HepG2 (cell line): Measurements from ENCODE around the gene BACE1-AS. TPM values are rescaled to one million over a fixed set of nuclear protein-coding genes. Genes with fewer than 3 reads are reported as not detected.

Experiments
- AGO2 ChIP-seq: fragments of 200-400 bp; formaldehyde crosslinking; optimal IDR thresholded peaks from 2 replicates; pipeline ENCODE3; 2017; ENCODE audit warnings: mild to moderate bottlenecking, low read depth, low read length, moderate library complexity
- ARID3A ChIP-seq: IDR thresholded peaks from 2 replicates; pipeline ENCODE4 v1.6.1; 2012; ENCODE audit warnings: low read depth, low read length, improper control_type of control experiment
- CERS6 ChIP-seq: sonication (generic); formaldehyde crosslinking; IDR thresholded peaks from 2 replicates; pipeline ENCODE4 v1.5.0; 2020; ENCODE audit warnings: missing genetic modification reagents
- DDIT3 ChIP-seq: sonication (generic); formaldehyde crosslinking; IDR thresholded peaks from 2 replicates; pipeline ENCODE4 v1.4.0; 2020; ENCODE audit warnings: mild to moderate bottlenecking, missing genetic modification reagents
- DNMT1 ChIP-seq: sonication (generic); formaldehyde crosslinking; IDR thresholded peaks from 2 replicates; pipeline ENCODE4 v1.5.1; 2020; ENCODE audit warnings: mild to moderate bottlenecking, missing genetic modification reagents
- FOXO1 ChIP-seq: sonication (generic); formaldehyde crosslinking; IDR thresholded peaks from 2 replicates; pipeline ENCODE4 v1.4.0; 2020; ENCODE audit warnings: missing genetic modification reagents
- FOXP1 ChIP-seq, 2 experiments: fragments of 450-650 bp in 1 of 2; IDR thresholded peaks; 2 replicates each; pipeline ENCODE4 v1.6.1; 2017 to 2018; ENCODE audit warnings: antibody characterized with exemption in 1 of 2
- HOXA9 ChIP-seq: sonication (generic); formaldehyde crosslinking; IDR thresholded peaks from 2 replicates; pipeline ENCODE4 v1.8.1; 2022; ENCODE audit warnings: missing genetic modification reagents, mild to moderate bottlenecking, moderate library complexity, borderline replicate concordance
- IRF9 ChIP-seq: sonication (generic); formaldehyde crosslinking; IDR thresholded peaks from 2 replicates; pipeline ENCODE4 v1.8.0; 2022; ENCODE audit warnings: missing genetic modification reagents, mild to moderate bottlenecking, borderline replicate concordance
- NFKB2 ChIP-seq: sonication (generic); formaldehyde crosslinking; IDR thresholded peaks from 2 replicates; pipeline ENCODE4 v1.4.0; 2020; ENCODE audit warnings: missing genetic modification reagents, borderline replicate concordance
- ONECUT2 ChIP-seq: sonication (generic); formaldehyde crosslinking; IDR thresholded peaks from 2 replicates; pipeline ENCODE4 v1.4.0; 2020; ENCODE audit warnings: missing genetic modification reagents
- SOX5 ChIP-seq: IDR thresholded peaks from 2 replicates; pipeline ENCODE4 v1.6.1; 2016; ENCODE audit warnings: borderline replicate concordance
- STAG1 ChIP-seq: sonication (generic); formaldehyde crosslinking; IDR thresholded peaks from 2 replicates; pipeline ENCODE4 v1.4.0; 2020; ENCODE audit warnings: missing genetic modification reagents
- TP53 ChIP-seq: sonication (generic); formaldehyde crosslinking; conservative IDR thresholded peaks from 2 replicates; pipeline ENCODE4 v1.4.0; 2020; ENCODE audit warnings: missing genetic modification reagents
- ZBTB4 ChIP-seq: sonication (generic); formaldehyde crosslinking; IDR thresholded peaks from 2 replicates; pipeline ENCODE4 v1.4.0; 2020; ENCODE audit warnings: missing genetic modification reagents, mild to moderate bottlenecking, borderline replicate concordance
- ZMYM4 ChIP-seq: sonication (generic); formaldehyde crosslinking; IDR thresholded peaks from 2 replicates; pipeline ENCODE4 v1.8.1; 2023; ENCODE audit warnings: mild to moderate bottlenecking, missing genetic modification reagents
- ZNF431 ChIP-seq: sonication (generic); formaldehyde crosslinking; IDR thresholded peaks from 2 replicates; pipeline ENCODE4 v1.9.0; 2022; ENCODE audit warnings: missing genetic modification reagents, low read depth, mild to moderate bottlenecking, borderline replicate concordance
- ZNF552 ChIP-seq: sonication (generic); formaldehyde crosslinking; IDR thresholded peaks from 2 replicates; pipeline ENCODE4 v1.9.0; 2022; ENCODE audit warnings: missing genetic modification reagents, mild to moderate bottlenecking, borderline replicate concordance
- ZNF691 ChIP-seq: sonication (generic); formaldehyde crosslinking; IDR thresholded peaks from 2 replicates; pipeline ENCODE4 v1.4.0; 2020; ENCODE audit warnings: missing genetic modification reagents, low read depth, mild to moderate bottlenecking, borderline replicate concordance
- ZNF737 ChIP-seq: sonication (generic); formaldehyde crosslinking; IDR thresholded peaks from 2 replicates; pipeline ENCODE4 v1.5.0; 2020; ENCODE audit warnings: missing genetic modification reagents, mild to moderate bottlenecking, borderline replicate concordance
- ZNF772 ChIP-seq: sonication (generic); formaldehyde crosslinking; IDR thresholded peaks from 2 replicates; pipeline ENCODE4 v1.5.0; 2020; ENCODE audit warnings: mild to moderate bottlenecking, missing genetic modification reagents
- polyA plus RNA-seq, 8 experiments: library from polyadenylated mRNA; depleted of rRNA in 3 of 8; stranded (reverse) in 7 of 8; unstranded in 1 of 8; fragments of >200 nt; fragmentation: Illumina TruSeq in 4 of 8; extraction: Trizol in 4 of 8; gene quantifications; 2 replicates each; pipeline versions ENCODE4 v1.2.1 to v1.2.3, GENCODE V29; 2011 to 2016; ENCODE audit warnings: low read depth in 4 of 8, missing spikeins in 1 of 8, mixed read lengths in 1 of 8; ENCODE audit not compliant: insufficient read depth in 1 of 8
- total RNA-seq, 5 experiments: library from RNA; depleted of rRNA; stranded (reverse); fragments of >200 nt; fragmentation: Illumina TruSeq; extraction: Trizol; gene quantifications; 2 replicates each; pipeline ENCODE4 v1.2.3, GENCODE V29; 2016; ENCODE audit warnings: low read depth in 1 of 5

BACE1-AS gene
- total and polyA plus RNA-seq, 2 of the 13 experiments (the other 11 are each of a cell fraction or from before 2014, with no cell fraction given) = 2.0 to 3.9 TPM

GRCh38 chr11:117319214-117319840 is 28.2 kb downstream of the BACE1-AS start (continued):
- TF ChIP-seq CERS6 = no peak
- TF ChIP-seq ZNF552 = no peak
- TF ChIP-seq FOXP1 (IDR thresholded peaks at IDR 0.05) = no peak; the same call in 1 of the 2 replicates
- peak; percentile 39; the same call in 1 of the 2 replicates for TF ChIP-seq FOXP1 (CRISPR knock-in tag; IDR thresholded peaks at IDR 0.05)
- TF ChIP-seq ZMYM4 (CRISPR knock-in tag) = no peak
- TF ChIP-seq DDIT3 (CRISPR knock-in tag) = no peak
- no peak for TF ChIP-seq ZNF772 (CRISPR knock-in tag)
- no peak for TF ChIP-seq ZNF737 (CRISPR knock-in tag)
- TF ChIP-seq FOXO1 = no peak
- no peak for TF ChIP-seq ZBTB4
- no peak for TF ChIP-seq AGO2
- no peak for TF ChIP-seq IRF9 (CRISPR knock-in tag)
- no peak for TF ChIP-seq STAG1
- TF ChIP-seq TP53 (CRISPR knock-in tag) = no peak
- peak; percentile 7; the same call in 1 of the 2 replicates for TF ChIP-seq ONECUT2 (CRISPR knock-in tag)
- TF ChIP-seq ZNF691 (CRISPR knock-in tag) = no peak
- peak; percentile 78; the same call in 1 of the 2 replicates for TF ChIP-seq SOX5 (CRISPR knock-in tag)
- no peak for TF ChIP-seq DNMT1 (CRISPR knock-in tag)
- TF ChIP-seq HOXA9 (CRISPR knock-in tag) = no peak
- no peak for TF ChIP-seq ZNF431 (CRISPR knock-in tag)
- no peak for TF ChIP-seq NFKB2 (CRISPR knock-in tag)
- peak; percentile 52; the same call in 1 of the 2 replicates for TF ChIP-seq ARID3A
